Loucy (cell line): ENCODE data around the gene ZNF185.

Source experiments
- H2AFZ ChIP-seq: fragments of 200-600 bp; sonication (generic); 2 replicates; pipeline ENCODE4 v1.6.0; 2016; ENCODE audit warnings: antibody characterized with exemption, mild to moderate bottlenecking, low read length, moderate library complexity
- H3F3A ChIP-seq: fragments of 200-600 bp; 2 replicates; pipeline ENCODE4 v1.6.0; 2016; ENCODE audit warnings: antibody characterized with exemption, low read depth, mild to moderate bottlenecking
- H3K27me3 ChIP-seq: fragments of 200-600 bp; sonication (generic); 2 replicates; pipeline ENCODE4 v1.6.1; 2014; ENCODE audit warnings: low read length, mild to moderate bottlenecking; ENCODE audit not compliant: insufficient read depth, poor library complexity, severe bottlenecking
- H3K36me3 ChIP-seq: fragments of 200-600 bp; sonication (generic); 2 replicates; pipeline ENCODE4 v1.6.1; 2016; ENCODE audit warnings: low read length; ENCODE audit not compliant: insufficient read depth
- H3K4me1 ChIP-seq: fragments of 200-600 bp; sonication (generic); 2 replicates; pipeline ENCODE4 v1.5.1; 2014; ENCODE audit warnings: low read length, mild to moderate bottlenecking; ENCODE audit not compliant: insufficient read depth, poor library complexity, severe bottlenecking
- H3K4me2 ChIP-seq: fragments of 200-600 bp; sonication (generic); 2 replicates; pipeline ENCODE4 v1.6.0; 2014; ENCODE audit warnings: antibody characterized with exemption, low read length, low read depth, mild to moderate bottlenecking; ENCODE audit not compliant: poor library complexity, severe bottlenecking
- H3K4me3 ChIP-seq: fragments of 200-600 bp; sonication (generic); 2 replicates; pipeline ENCODE4 v1.5.1; 2014; ENCODE audit warnings: low read length, mild to moderate bottlenecking, mixed read lengths; ENCODE audit not compliant: poor library complexity, severe bottlenecking
- H3K79me2 ChIP-seq: fragments of 200-600 bp; sonication (generic); 2 replicates; pipeline ENCODE4 v1.6.1; 2014; ENCODE audit warnings: low read length; ENCODE audit not compliant: insufficient read depth
- H3K9ac ChIP-seq: fragments of 200-600 bp; sonication (generic); 2 replicates; pipeline ENCODE4 v1.6.0; 2014; ENCODE audit warnings: mild to moderate bottlenecking, low read depth, low read length, moderate library complexity; ENCODE audit not compliant: poor library complexity, severe bottlenecking
- H3K9me2 ChIP-seq: fragments of 200-600 bp; sonication (generic); replicated peaks from 2 replicates; pipeline ENCODE4 v1.6.1; 2016; ENCODE audit warnings: low read depth, low read length, mixed read lengths
- H3K9me3 ChIP-seq: fragments of 200-600 bp; sonication (generic); 2 replicates; pipeline ENCODE4 v1.6.1; 2014; ENCODE audit warnings: mild to moderate bottlenecking, antibody characterized with exemption, low read length, low read depth; ENCODE audit not compliant: insufficient read depth
- H4K20me1 ChIP-seq: fragments of 200-600 bp; sonication (generic); 2 replicates; pipeline ENCODE4 v1.6.0; 2014; ENCODE audit warnings: antibody characterized with exemption, low read length, mild to moderate bottlenecking; ENCODE audit not compliant: insufficient read depth, poor library complexity, severe bottlenecking
- EZH2phosphoT487 ChIP-seq: fragments of 200-600 bp; IDR thresholded peaks from 2 replicates; pipeline ENCODE4 v1.6.1; 2018; ENCODE audit warnings: antibody characterized with exemption, mild to moderate bottlenecking, moderate library complexity, borderline replicate concordance
- TF ChIP-seq, protein P1 (sequence below): fragments of 200-600 bp; sonication (generic); conservative IDR thresholded peaks from 2 replicates; pipeline ENCODE4 v1.5.1; 2014; ENCODE audit warnings: mild to moderate bottlenecking, antibody characterized with exemption, low read length

ZNF185 gene

DNA sequence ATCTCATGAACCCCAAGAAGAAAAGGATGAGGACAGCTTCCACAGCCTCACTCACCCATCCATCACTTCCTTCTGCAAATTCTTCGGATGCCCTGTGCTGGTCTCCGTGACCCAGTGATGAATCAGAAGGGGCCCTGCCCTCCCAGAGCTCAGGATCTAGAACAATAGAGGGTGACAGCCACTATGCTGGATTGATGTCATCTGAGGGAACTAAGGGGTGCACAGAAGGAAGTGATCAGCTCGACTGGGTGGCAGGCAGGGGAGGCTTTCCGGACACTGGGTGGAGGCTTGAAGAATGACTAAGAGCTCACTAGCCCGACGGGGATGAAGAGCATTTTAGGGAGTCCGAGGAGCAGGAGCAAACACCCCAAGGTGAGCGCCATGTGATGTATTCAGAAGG is 1.4 kb upstream of the ZNF185 start:
- TF ChIP-seq, protein P1, sequence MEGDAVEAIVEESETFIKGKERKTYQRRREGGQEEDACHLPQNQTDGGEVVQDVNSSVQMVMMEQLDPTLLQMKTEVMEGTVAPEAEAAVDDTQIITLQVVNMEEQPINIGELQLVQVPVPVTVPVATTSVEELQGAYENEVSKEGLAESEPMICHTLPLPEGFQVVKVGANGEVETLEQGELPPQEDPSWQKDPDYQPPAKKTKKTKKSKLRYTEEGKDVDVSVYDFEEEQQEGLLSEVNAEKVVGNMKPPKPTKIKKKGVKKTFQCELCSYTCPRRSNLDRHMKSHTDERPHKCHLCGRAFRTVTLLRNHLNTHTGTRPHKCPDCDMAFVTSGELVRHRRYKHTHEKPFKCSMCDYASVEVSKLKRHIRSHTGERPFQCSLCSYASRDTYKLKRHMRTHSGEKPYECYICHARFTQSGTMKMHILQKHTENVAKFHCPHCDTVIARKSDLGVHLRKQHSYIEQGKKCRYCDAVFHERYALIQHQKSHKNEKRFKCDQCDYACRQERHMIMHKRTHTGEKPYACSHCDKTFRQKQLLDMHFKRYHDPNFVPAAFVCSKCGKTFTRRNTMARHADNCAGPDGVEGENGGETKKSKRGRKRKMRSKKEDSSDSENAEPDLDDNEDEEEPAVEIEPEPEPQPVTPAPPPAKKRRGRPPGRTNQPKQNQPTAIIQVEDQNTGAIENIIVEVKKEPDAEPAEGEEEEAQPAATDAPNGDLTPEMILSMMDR = no peak
- TF ChIP-seq EZH2phosphoT487 = no peak
- H4K20me1 ChIP-seq = no peaks in the 10 kb centered on the region
- no peaks in the 10 kb centered on the region for H3K9me3 ChIP-seq
- H3K36me3 ChIP-seq = no peaks in the 10 kb centered on the region
- no peaks in the 10 kb centered on the region for H3K4me1 ChIP-seq
- H3K9me2 ChIP-seq = no peaks in the 10 kb centered on the region
- no peaks in the 10 kb centered on the region for H3K27me3 ChIP-seq
- no peak overlapping the region for H3K4me3 ChIP-seq
- no peak overlapping the region for H3K4me2 ChIP-seq
- H3K79me2 ChIP-seq = no peaks in the 10 kb centered on the region
- no peak overlapping the region for H2AFZ ChIP-seq
- no peaks in the 10 kb centered on the region for H3F3A ChIP-seq
- H3K9ac ChIP-seq = no peak overlapping the region

DNA sequence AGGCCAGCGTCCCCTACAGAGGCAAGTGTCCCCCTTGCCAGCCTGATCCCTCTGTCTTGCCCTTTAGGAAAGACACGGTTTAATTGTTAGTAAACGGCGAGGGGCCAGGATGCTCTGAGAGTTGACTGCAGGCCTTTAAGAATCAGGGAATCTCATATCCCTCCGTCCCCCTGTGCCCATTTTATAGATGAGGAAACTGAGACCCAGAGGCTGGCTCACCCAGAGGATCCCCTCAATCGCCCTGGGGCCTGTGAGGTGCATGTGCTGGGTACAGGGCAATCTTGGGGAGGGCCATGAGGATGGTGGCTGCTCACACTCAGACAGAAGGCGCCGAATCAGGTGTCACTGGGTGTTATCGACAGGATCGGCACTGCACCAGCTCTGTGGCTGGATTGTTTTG is 575 bp downstream of the ZNF185 start:
- H3K4me2 ChIP-seq = no peak overlapping the region

DNA sequence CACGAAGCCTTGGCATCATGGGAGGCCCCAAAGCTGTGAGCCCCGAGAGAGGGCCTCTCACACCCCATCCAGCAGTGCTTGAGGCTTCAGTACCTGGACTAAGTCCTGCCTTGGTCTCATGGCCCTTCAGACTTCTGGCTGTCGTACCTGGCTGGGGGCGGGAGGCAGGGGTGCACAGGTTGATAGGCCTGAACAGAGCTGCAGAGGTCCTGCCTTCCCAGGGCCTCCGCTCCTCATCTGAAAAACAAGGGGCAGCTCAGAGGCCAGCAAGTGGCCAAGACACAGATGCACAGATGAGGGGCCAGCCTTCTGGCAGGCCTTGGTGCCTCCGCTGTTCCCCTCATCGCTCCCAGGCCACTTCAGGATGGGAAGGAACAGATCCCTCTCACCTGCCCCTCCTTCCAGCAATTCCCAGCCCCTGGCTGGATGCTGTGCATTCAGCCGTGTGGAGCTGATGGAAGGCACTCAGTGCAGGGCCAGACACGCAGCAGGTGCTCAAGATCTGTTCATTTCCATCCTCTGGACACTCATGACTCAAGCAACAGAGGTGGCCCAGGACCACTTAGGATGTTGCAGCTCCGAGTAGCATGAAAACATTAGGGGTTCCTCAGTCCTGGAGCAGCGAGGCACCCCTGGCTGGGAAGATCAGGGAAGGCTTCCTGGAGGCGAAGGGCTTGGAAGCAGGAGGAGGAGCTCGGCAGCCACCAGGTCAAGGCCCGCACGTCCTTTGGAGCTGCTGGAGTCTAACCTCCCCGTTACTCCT is 1.4 kb downstream of the ZNF185 start:
- H2AFZ ChIP-seq = no peak overlapping the region
- H3K79me2 ChIP-seq = no peaks in the 10 kb centered on the region
- H3K9ac ChIP-seq = no peak overlapping the region
- H3K36me3 ChIP-seq = no peaks in the 10 kb centered on the region
- H4K20me1 ChIP-seq = no peaks in the 10 kb centered on the region
- no peak overlapping the region for H3K4me3 ChIP-seq
- H3K9me3 ChIP-seq = no peaks in the 10 kb centered on the region
- H3K4me1 ChIP-seq = no peaks in the 10 kb centered on the region
- H3F3A ChIP-seq = no peaks in the 10 kb centered on the region
- H3K4me2 ChIP-seq = no peak overlapping the region
- TF ChIP-seq, protein P1 = no peak
- no peak for TF ChIP-seq EZH2phosphoT487
- H3K9me2 ChIP-seq = no peaks in the 10 kb centered on the region
- H3K27me3 ChIP-seq = no peaks in the 10 kb centered on the region

More for the DNA sequence above, 575 bp downstream of the ZNF185 start:
- Histone ChIP-seq H3K9me3 (no peaks in the 10 kb centered on the region), H3F3A (no peaks in the 10 kb centered on the region), H3K36me3 (no peaks in the 10 kb centered on the region), H3K9me2 (no peaks in the 10 kb centered on the region), H3K4me3 (no peak overlapping the region), H2AFZ (no peak overlapping the region), H3K27me3 (no peaks in the 10 kb centered on the region), H3K4me1 (no peaks in the 10 kb centered on the region), H3K79me2 (no peaks in the 10 kb centered on the region), H4K20me1 (no peaks in the 10 kb centered on the region), H3K9ac (no peak overlapping the region)
- TF ChIP-seq, protein P1 = no peak
- no peak for TF ChIP-seq EZH2phosphoT487
